ENCODE data around the gene CD44.

CD44 gene

DNA sequence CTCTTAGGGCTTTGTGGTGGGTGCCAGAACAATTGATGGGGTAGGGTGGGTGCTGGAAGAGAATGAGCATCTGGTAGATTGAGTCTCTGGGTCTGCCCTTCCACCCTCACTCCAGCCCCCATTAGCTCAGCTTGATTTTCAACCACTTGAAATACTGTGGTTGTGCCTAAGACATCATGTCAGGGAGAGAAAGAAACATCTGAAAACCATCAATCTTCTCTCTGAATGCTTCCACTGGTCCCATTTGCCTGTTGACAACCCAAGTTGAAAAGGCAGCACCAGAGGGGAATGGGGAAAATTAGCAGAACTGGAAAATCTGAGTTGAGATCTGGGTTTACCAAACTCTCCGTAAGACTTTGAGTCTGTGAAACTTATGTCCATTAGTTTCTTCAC, 26.1 kb downstream of the CD44 start:
- Histone ChIP-seq H3K4me2 (peak overlapping the region; percentile 95), H4K20me1 (ENCODE audit: insufficient read depth) (no peaks in the 10 kb centered on the region), H3K9ac (no peak overlapping the region), H3K27ac (peak overlapping the region; percentile 30; the same call in 1 of the 2 replicates), H3K27me3 (ENCODE audit: insufficient read depth, low read depth) (peaks cover 9% of the 10 kb centered on the region; the same call in 1 of the 2 replicates), H3K36me3 (ENCODE audit: insufficient read depth) (no peaks in the 10 kb centered on the region), H3K79me2 (ENCODE audit: insufficient read depth, low read depth) (no peaks in the 10 kb centered on the region), H2AFZ (ENCODE audit: low read depth) (no peak overlapping the region), H3K4me1 (ENCODE audit: low read depth, poor library complexity, severe bottlenecking) (peaks cover 56% of the 10 kb centered on the region), H3K4me3 (IDR thresholded peaks at IDR 0.05; ENCODE audit: insufficient read depth, low read depth, low read length) (no peak overlapping the region)
- TF ChIP-seq, protein P1, sequence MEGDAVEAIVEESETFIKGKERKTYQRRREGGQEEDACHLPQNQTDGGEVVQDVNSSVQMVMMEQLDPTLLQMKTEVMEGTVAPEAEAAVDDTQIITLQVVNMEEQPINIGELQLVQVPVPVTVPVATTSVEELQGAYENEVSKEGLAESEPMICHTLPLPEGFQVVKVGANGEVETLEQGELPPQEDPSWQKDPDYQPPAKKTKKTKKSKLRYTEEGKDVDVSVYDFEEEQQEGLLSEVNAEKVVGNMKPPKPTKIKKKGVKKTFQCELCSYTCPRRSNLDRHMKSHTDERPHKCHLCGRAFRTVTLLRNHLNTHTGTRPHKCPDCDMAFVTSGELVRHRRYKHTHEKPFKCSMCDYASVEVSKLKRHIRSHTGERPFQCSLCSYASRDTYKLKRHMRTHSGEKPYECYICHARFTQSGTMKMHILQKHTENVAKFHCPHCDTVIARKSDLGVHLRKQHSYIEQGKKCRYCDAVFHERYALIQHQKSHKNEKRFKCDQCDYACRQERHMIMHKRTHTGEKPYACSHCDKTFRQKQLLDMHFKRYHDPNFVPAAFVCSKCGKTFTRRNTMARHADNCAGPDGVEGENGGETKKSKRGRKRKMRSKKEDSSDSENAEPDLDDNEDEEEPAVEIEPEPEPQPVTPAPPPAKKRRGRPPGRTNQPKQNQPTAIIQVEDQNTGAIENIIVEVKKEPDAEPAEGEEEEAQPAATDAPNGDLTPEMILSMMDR (conservative IDR thresholded peaks at IDR 0.05; ENCODE audit: low read depth, low read length) = no peak

DNA sequence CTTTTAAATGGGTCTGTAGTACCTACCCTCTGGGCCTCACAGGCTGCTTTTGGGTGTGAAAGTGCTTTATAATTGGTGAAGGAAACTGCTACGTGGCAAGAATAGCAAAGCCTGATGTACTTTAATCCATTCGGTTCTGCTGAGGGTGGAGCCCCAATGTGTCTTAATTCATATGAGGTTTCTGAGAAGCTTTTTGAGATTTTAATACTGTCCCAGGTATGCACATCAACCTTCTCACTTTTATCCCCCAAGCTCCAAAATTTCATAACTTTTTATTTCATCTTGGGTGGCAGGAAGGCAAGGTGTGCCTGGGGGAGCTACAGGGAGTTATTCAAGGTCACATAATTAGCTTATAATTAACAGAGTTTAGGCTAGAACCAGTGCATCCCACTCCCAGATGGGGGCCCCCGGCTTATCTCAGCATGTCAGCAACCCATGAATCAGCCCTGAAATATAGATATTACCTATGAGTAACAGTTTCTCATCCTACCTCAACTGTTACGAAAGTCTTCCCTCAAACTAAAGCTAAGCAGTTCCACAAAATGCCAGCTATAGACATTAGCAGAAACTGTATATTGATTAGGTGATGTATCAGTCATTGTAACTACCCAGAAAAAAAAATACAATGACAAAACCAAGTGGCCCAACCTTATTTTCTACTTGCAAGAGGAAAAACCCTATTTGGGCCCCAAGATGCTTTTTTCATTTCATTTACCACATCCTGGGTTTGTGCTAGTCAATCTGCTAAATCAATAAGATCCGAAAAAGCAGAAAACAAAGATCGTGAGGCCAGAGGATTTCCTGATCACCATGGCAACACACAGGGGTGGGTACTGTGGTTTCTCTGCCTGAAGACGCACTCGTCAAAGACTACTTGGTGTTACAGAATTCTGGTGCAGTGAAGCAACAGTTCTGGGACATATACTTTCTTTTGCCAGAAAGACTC, 26.7 kb downstream of the CD44 start:
- no peaks in the 10 kb centered on the region for H3K79me2 ChIP-seq (ENCODE audit: insufficient read depth, low read depth)
- TF ChIP-seq, protein P1 (conservative IDR thresholded peaks at IDR 0.05; ENCODE audit: low read depth, low read length) = no peak
- H3K27me3 ChIP-seq (ENCODE audit: insufficient read depth, low read depth) = peaks cover 9% of the 10 kb centered on the region; the same call in 1 of the 2 replicates
- no peak overlapping the region for H3K4me3 ChIP-seq (IDR thresholded peaks at IDR 0.05; ENCODE audit: insufficient read depth, low read depth, low read length)
- H3K4me2 ChIP-seq = peak overlapping the region; percentile 95
- no peaks in the 10 kb centered on the region for H3K36me3 ChIP-seq (ENCODE audit: insufficient read depth)
- peak overlapping the region; percentile 14; the same call in 1 of the 2 replicates for H2AFZ ChIP-seq (ENCODE audit: low read depth)
- peak overlapping the region; percentile 30 for H3K27ac ChIP-seq
- no peaks in the 10 kb centered on the region for H4K20me1 ChIP-seq (ENCODE audit: insufficient read depth)
- H3K9ac ChIP-seq = peak overlapping the region; percentile 4; the same call in 1 of the 2 replicates
- peaks cover 56% of the 10 kb centered on the region for H3K4me1 ChIP-seq (ENCODE audit: low read depth, poor library complexity, severe bottlenecking)

DNA sequence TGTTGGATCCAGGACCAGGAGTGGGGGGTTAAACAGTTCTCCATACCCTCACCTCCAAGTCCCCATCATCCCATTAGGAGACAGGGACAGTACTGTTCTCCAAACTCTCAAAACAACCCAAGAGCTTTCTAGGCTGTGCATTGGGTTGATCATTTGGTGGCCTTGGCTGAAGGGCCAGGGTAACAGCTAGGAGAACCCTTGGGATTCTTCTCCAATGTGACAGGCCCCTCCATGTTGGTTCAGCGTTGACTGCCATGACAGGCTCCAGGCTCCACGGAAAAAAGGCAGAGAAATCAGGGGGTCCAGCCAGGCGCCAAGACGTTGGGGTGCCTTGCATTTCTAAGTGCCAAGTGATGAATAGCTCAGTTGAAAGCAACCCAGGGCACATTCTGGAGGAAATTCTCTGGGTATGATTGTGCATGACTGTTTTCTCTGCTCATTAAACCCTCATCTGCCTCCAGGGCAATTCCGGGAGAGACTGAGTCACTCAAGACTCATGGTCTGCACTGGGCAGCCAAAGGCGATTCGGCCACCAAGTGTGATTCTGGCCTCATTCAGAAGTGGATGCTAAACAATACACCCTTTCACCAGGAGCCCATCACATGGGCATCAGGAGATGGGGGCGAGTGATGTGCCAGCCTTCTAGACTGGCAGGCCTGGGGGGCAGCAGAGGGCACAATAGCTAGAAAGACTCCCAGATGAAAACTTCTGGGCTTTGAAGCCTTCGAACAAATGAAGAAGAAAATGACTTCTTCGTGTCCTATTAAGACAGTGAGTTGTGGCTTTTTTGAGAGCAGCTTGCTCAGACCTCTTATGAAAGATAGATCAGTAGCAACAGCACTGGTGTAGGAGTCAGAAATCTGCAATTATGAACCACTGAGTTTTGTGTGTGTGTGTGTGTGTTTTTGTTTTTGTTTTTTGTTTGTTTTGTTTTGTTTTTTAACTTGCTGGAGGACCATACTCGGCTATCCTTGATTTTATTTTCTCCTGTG, 27.7 kb downstream of the CD44 start:
- no peaks in the 10 kb centered on the region for H4K20me1 ChIP-seq (ENCODE audit: insufficient read depth)
- H3K4me3 ChIP-seq (IDR thresholded peaks at IDR 0.05; ENCODE audit: insufficient read depth, low read depth, low read length) = no peak overlapping the region
- TF ChIP-seq, protein P1 (conservative IDR thresholded peaks at IDR 0.05; ENCODE audit: low read depth, low read length) = no peak
- peak overlapping the region; percentile 14; the same call in 1 of the 2 replicates for H2AFZ ChIP-seq (ENCODE audit: low read depth)
- peak overlapping the region; percentile 30 for H3K27ac ChIP-seq
- H3K36me3 ChIP-seq (ENCODE audit: insufficient read depth) = no peaks in the 10 kb centered on the region
- H3K4me1 ChIP-seq (ENCODE audit: low read depth, poor library complexity, severe bottlenecking) = peaks cover 56% of the 10 kb centered on the region
- peak overlapping the region; percentile 95 for H3K4me2 ChIP-seq
- H3K27me3 ChIP-seq (ENCODE audit: insufficient read depth, low read depth) = peaks cover 9% of the 10 kb centered on the region; the same call in 1 of the 2 replicates
- H3K9ac ChIP-seq = peak overlapping the region; percentile 4; the same call in 1 of the 2 replicates
- H3K79me2 ChIP-seq (ENCODE audit: insufficient read depth, low read depth) = no peaks in the 10 kb centered on the region

DNA sequence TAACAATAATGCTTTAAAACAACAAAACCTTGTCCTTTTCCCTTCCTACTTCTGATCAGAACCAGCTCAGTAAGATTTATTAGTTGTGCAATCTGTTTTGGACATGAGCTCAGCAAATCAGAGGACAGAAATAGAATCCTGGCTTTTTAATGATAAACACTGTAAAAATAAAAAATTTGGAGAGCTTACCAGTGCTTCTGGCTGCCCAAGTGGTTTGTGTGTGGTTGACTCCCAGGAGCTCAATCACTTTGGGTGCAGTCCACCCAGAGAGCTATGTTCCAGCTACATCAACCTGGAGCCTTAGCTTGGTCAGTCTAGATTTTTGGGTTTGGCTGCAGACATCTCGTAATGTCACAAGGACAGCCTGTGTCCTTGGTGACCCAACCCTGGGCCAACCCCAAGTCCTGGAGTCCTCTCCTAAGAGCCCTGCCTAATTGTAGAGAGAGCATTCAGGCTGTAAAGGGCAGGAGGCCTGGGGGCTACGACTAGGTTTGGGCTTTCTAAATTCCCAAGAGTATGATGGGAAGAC, 28.5 kb downstream of the CD44 start:
- peaks cover 57% of the 10 kb centered on the region for H3K4me1 ChIP-seq (ENCODE audit: low read depth, poor library complexity, severe bottlenecking)
- no peaks in the 10 kb centered on the region for H3K36me3 ChIP-seq (ENCODE audit: insufficient read depth)
- no peak overlapping the region for H3K27ac ChIP-seq
- no peak overlapping the region for H3K4me3 ChIP-seq (IDR thresholded peaks at IDR 0.05; ENCODE audit: insufficient read depth, low read depth, low read length)
- no peak overlapping the region for H2AFZ ChIP-seq (ENCODE audit: low read depth)
- H3K4me2 ChIP-seq = peak overlapping the region; percentile 95
- no peak overlapping the region for H3K9ac ChIP-seq
- peaks cover 9% of the 10 kb centered on the region; the same call in 1 of the 2 replicates for H3K27me3 ChIP-seq (ENCODE audit: insufficient read depth, low read depth)
- H4K20me1 ChIP-seq (ENCODE audit: insufficient read depth) = no peaks in the 10 kb centered on the region
- no peaks in the 10 kb centered on the region for H3K79me2 ChIP-seq (ENCODE audit: insufficient read depth, low read depth)
- TF ChIP-seq, protein P1 (conservative IDR thresholded peaks at IDR 0.05; ENCODE audit: low read depth, low read length) = no peak

All from KMS-11 (cell line).